Measurements from ENCODE around the gene RAB29.

DNA sequence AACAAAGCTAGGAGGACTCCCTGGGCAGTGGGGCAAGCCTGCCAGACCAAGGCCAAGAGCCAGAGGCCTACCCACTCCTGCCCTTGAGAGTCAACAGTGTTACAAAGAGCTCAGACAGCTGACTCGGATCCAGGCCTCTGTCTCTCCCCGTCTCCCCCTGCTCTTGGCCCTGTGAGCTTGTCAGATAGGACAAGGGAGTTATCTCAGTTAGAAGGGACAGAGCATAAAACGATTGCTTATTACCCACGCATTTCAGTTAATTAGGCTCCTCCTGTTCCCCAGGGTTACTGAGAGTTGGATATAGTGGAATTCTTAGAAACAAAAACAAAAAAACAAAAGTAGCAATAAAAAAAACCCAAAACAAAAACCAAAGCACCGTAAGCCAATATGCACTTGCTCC, 36.4 kb upstream of the RAB29 start:
- TF ChIP-seq, protein P1, sequence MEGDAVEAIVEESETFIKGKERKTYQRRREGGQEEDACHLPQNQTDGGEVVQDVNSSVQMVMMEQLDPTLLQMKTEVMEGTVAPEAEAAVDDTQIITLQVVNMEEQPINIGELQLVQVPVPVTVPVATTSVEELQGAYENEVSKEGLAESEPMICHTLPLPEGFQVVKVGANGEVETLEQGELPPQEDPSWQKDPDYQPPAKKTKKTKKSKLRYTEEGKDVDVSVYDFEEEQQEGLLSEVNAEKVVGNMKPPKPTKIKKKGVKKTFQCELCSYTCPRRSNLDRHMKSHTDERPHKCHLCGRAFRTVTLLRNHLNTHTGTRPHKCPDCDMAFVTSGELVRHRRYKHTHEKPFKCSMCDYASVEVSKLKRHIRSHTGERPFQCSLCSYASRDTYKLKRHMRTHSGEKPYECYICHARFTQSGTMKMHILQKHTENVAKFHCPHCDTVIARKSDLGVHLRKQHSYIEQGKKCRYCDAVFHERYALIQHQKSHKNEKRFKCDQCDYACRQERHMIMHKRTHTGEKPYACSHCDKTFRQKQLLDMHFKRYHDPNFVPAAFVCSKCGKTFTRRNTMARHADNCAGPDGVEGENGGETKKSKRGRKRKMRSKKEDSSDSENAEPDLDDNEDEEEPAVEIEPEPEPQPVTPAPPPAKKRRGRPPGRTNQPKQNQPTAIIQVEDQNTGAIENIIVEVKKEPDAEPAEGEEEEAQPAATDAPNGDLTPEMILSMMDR (IDR thresholded peaks at IDR 0.05) = no peak
- TF ChIP-seq EP300 (IDR thresholded peaks at IDR 0.05; ENCODE audit: borderline replicate concordance in 1 of 2, low read depth in 1 of 2, low read length in 1 of 2) = no peak
- TF ChIP-seq RAD21 (IDR thresholded peaks at IDR 0.05; ENCODE audit: low read length) = no peak
- TF ChIP-seq YY1 (IDR thresholded peaks at IDR 0.05; ENCODE audit: low read depth) = no peak
- TF ChIP-seq, protein P2, sequence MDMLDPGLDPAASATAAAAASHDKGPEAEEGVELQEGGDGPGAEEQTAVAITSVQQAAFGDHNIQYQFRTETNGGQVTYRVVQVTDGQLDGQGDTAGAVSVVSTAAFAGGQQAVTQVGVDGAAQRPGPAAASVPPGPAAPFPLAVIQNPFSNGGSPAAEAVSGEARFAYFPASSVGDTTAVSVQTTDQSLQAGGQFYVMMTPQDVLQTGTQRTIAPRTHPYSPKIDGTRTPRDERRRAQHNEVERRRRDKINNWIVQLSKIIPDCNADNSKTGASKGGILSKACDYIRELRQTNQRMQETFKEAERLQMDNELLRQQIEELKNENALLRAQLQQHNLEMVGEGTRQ (IDR thresholded peaks at IDR 0.05; ENCODE audit: borderline replicate concordance, low read depth, low read length) = no peak
- TF ChIP-seq NFIC (IDR thresholded peaks at IDR 0.05; ENCODE audit: borderline replicate concordance) = no peak
- TF ChIP-seq MEF2A (IDR thresholded peaks at IDR 0.05; ENCODE audit: borderline replicate concordance, low read depth) = no peak
